Erythroblast (primary cell): Measurements from ENCODE around the gene NANOG.

Source experiments
- GATA1 ChIP-seq: IDR thresholded peaks from 2 replicates; pipeline ENCODE4 v1.6.1; 2011; ENCODE audit warnings: low read depth, mild to moderate bottlenecking, control low read depth, low read length, moderate library complexity
- POLR2A ChIP-seq: IDR thresholded peaks from 2 replicates; pipeline ENCODE4 v1.6.1; 2011; ENCODE audit warnings: mild to moderate bottlenecking, low read length

- no peak for TF ChIP-seq POLR2A
- no peak for TF ChIP-seq GATA1
Measured at GRCh38 chr12:7835116-7835515, 45.9 kb downstream of the NANOG start.
